Measurements from ENCODE around the gene FOXA3. TPM values are rescaled to one million over a fixed set of nuclear protein-coding genes. Genes with fewer than 3 reads are reported as not detected.
A peak's percentile ranks its signal among the peaks of the same experiment; 100 is the strongest.

FOXA3 gene
- total RNA-seq, 1 donor from 2014 or later, result 0.23 TPM

DNA sequence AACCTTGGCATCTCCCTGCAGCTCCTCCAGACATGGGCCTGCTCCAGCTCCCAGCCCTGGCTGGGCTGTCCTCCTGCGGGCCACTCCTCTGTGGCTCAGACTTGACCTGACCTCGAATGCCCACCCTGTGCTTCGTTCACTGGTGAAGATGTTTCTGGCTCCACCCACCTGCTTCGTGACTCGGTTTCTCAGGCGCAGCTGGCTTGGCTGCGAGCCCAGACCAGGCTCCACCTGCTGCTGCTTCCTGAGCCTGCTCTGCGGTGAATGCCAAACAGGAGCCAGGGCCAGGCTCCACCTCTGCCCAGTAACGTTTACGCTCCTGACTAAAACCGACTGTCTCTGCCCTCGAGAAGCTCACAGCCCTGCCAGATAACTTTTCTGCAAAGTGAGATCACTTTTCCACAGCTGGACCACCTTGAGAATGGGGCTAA lies 40.1 kb upstream of the FOXA3 start:
- H3K36me3 Mint-ChIP-seq (ENCODE audit: low read depth), result peaks cover 53% of the 10 kb centered on the region
- H3K4me3 Mint-ChIP-seq, result no peak overlapping the region
- H3K27ac Mint-ChIP-seq, result no peak overlapping the region
- H3K4me1 Mint-ChIP-seq, result no peaks in the 10 kb centered on the region
- intact Hi-C loops (cut with micrococcal nuclease), result no loop called here
- H3K27me3 Mint-ChIP-seq, result no peaks in the 10 kb centered on the region
- H3K9me3 Mint-ChIP-seq, result no peaks in the 10 kb centered on the region
- no peak for DNase-seq

DNA sequence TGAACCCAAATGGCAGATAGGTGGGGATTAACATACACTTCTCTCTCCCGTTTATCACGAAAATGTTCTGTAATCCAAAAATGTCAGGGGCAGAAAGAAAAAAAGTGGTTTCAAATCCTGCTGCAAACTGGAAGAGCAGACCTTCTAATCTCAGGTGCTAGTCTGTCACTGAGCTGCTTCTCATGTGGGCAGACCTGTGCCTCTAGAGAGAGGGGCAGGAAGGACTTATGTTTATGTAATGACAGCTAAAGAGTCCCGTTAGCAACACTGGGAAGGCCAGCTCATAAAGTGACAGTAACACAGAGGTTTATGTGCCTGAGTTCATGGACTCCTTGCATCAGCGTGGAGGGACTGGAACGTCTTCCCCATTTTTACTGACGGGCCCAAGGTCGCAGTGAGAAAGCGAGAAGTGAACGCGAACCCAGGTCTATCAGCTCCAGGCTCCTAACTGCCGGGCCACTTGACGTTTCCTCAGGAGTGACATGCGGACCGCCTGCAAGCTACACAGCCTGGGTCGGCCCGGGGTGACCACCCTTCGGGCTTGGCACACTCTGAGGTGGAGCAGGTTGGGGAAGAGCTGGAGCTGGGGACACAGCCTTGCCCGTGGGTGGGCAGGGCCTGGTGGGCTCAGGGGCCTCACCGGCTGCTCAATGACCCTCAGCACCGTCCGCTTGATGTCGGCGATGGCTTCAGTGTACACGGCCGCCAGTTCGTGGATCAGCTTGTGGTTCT lies 39.4 kb upstream of the FOXA3 start:
- H3K4me1 Mint-ChIP-seq, result no peaks in the 10 kb centered on the region
- no peak overlapping the region for H3K4me3 Mint-ChIP-seq
- peaks cover 58% of the 10 kb centered on the region for H3K36me3 Mint-ChIP-seq (ENCODE audit: low read depth)
- intact Hi-C loops (cut with micrococcal nuclease), result no loop called here
- H3K27me3 Mint-ChIP-seq, result no peaks in the 10 kb centered on the region
- H3K9me3 Mint-ChIP-seq, result no peaks in the 10 kb centered on the region
- no peak overlapping the region for H3K27ac Mint-ChIP-seq
- DNase-seq, result no peak

GRCh38 chr19:45825263-45825605 lies 38.9 kb upstream of the FOXA3 start:
- no peaks in the 10 kb centered on the region for H3K4me1 Mint-ChIP-seq
- DNase-seq, result no peak
- peaks cover 57% of the 10 kb centered on the region for H3K36me3 Mint-ChIP-seq (ENCODE audit: low read depth)
- no peak overlapping the region for H3K4me3 Mint-ChIP-seq
- H3K27me3 Mint-ChIP-seq, result no peaks in the 10 kb centered on the region
- H3K27ac Mint-ChIP-seq, result no peak overlapping the region
- H3K9me3 Mint-ChIP-seq, result no peaks in the 10 kb centered on the region
- intact Hi-C loops (cut with micrococcal nuclease), result no loop called here

DNA sequence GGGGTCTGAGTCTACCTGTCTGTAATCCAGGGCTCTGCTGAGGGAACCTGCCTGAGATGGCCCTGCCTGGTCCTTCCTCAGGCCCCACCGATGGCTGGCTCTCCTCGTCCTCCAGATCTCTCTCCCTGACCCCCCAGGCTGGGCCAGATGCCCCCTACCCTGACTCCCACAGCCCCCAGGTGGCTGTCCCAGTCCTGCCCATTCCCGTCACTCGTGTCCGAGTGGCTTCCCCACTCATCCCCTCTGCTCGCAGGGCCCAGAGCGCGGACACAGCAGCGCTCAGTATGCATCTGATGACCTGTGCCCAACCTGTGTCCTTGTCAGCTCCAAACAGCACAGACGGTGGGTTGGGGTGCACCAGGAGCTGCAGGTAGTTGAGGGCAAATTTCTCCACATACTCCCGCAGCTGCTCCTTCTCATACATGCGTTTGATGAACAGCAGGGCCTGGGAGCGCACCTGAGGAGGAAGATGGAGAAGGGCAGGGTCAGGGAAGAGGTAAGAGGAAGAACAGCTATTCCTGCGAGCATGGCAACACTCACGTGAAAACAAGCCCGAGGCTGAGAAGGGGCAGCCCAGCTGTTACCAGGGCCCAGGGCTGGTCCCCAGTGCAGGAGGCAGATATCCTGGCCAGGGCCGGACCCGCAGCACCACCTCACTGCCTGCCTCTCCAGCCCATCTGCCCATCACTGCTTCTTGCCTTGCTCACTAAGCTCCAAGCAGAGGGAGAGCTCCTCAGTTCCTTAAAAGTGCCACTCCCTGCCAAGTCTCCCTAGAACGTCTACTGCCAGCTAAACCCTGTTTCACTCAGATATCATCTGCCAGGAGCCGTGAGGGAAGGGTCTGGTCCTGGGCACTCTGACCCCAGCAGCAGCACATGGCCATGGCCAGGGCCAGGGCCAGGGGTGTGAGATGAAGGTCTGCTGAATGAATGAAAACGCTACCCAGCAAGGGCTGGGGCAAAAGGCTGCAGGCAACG lies 37.9 kb upstream of the FOXA3 start:
- no peak overlapping the region for H3K27ac Mint-ChIP-seq
- H3K27me3 Mint-ChIP-seq, result no peaks in the 10 kb centered on the region
- H3K9me3 Mint-ChIP-seq, result no peaks in the 10 kb centered on the region
- peaks cover 62% of the 10 kb centered on the region for H3K36me3 Mint-ChIP-seq (ENCODE audit: low read depth)
- H3K4me3 Mint-ChIP-seq, result no peak overlapping the region
- no peaks in the 10 kb centered on the region for H3K4me1 Mint-ChIP-seq
- intact Hi-C loops (cut with micrococcal nuclease), result no loop called here
- no peak for DNase-seq

GRCh38 chr19:45826934-45827333 lies 37.2 kb upstream of the FOXA3 start:
- no peaks in the 10 kb centered on the region for H3K9me3 Mint-ChIP-seq
- no peak for DNase-seq
- intact Hi-C loops (cut with micrococcal nuclease), result no loop called here
- H3K27ac Mint-ChIP-seq, result no peak overlapping the region
- no peaks in the 10 kb centered on the region for H3K27me3 Mint-ChIP-seq
- H3K4me3 Mint-ChIP-seq, result no peak overlapping the region
- no peaks in the 10 kb centered on the region for H3K4me1 Mint-ChIP-seq
- H3K36me3 Mint-ChIP-seq (ENCODE audit: low read depth), result peaks cover 63% of the 10 kb centered on the region

DNA sequence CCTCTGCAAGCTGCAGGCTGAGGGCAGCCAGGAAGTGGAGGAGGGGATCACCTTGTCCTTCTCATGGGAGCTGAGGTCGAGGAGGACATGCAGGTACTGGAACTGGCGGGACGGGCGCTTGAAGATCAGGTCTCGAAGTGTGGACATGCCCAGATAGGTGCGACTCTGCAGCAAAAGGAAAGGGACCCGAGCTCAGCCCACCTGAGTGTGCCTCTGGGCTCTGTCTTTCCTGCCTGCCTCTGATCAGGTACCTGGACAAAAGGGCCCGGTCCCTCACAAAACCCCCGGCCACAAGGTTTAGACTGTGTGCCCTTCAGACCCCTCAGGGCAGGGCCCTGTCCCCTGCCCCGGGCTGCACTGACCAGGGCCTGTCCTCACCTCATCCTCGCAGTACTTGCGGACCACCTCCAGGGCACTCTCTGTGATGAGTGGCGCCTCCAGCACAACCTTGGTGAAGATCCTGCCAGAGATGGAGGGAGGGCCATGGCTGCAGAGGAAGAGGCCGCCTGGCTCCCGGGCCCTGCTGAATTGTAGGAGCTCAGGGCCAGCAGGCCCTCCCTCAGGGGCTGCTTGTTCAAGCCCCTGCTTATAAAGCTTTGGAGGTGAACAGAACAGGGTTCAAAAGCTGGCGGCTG lies 36.5 kb upstream of the FOXA3 start:
- intact Hi-C loops (cut with micrococcal nuclease), result no loop called here
- H3K27me3 Mint-ChIP-seq, result no peaks in the 10 kb centered on the region
- H3K9me3 Mint-ChIP-seq, result no peaks in the 10 kb centered on the region
- DNase-seq, result no peak
- no peak overlapping the region for H3K4me3 Mint-ChIP-seq
- no peaks in the 10 kb centered on the region for H3K4me1 Mint-ChIP-seq
- no peak overlapping the region for H3K27ac Mint-ChIP-seq
- H3K36me3 Mint-ChIP-seq (ENCODE audit: low read depth), result peaks cover 67% of the 10 kb centered on the region

GRCh38 chr19:45828523-45828922 lies 35.6 kb upstream of the FOXA3 start:
- DNase-seq, result no peak
- no peak overlapping the region for H3K4me3 Mint-ChIP-seq
- no peaks in the 10 kb centered on the region for H3K4me1 Mint-ChIP-seq
- no peak overlapping the region for H3K27ac Mint-ChIP-seq
- no peaks in the 10 kb centered on the region for H3K27me3 Mint-ChIP-seq
- H3K36me3 Mint-ChIP-seq (ENCODE audit: low read depth), result peaks cover 64% of the 10 kb centered on the region
- intact Hi-C loops (cut with micrococcal nuclease), result no loop called here
- no peaks in the 10 kb centered on the region for H3K9me3 Mint-ChIP-seq

GRCh38 chr19:45828945-45829344 lies 35.2 kb upstream of the FOXA3 start:
- intact Hi-C loops (cut with micrococcal nuclease), result no loop called here
- no peaks in the 10 kb centered on the region for H3K4me1 Mint-ChIP-seq
- no peaks in the 10 kb centered on the region for H3K27me3 Mint-ChIP-seq
- H3K9me3 Mint-ChIP-seq, result no peaks in the 10 kb centered on the region
- H3K4me3 Mint-ChIP-seq, result no peak overlapping the region
- no peak for DNase-seq
- H3K36me3 Mint-ChIP-seq (ENCODE audit: low read depth), result peaks cover 66% of the 10 kb centered on the region
- H3K27ac Mint-ChIP-seq, result no peak overlapping the region

DNA sequence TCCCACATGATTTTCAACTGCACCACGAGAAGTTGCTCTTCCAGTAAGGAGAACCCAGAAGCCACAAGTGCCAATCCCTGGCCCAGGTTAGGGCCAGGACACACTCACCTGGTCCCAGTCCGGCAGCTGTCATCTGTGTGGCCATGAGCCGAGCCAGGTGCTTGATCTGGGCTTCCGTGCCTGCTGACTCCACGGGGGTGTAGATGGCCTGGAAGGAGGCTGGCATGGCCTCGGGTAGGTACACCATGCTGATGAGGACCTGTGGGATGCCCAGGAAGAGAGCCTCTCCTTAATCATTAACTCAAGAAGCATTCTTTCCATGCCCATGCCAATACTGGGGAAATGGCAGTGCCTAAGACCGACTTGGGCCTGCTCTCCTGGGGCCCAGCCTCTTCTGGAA lies 29.2 kb upstream of the FOXA3 start:
- no peak for DNase-seq
- intact Hi-C loops (cut with micrococcal nuclease), result no loop called here
- no peaks in the 10 kb centered on the region for H3K27me3 Mint-ChIP-seq
- H3K27ac Mint-ChIP-seq, result no peak overlapping the region
- H3K4me3 Mint-ChIP-seq, result no peak overlapping the region
- H3K36me3 Mint-ChIP-seq (ENCODE audit: low read depth), result peaks cover 73% of the 10 kb centered on the region
- H3K4me1 Mint-ChIP-seq, result no peaks in the 10 kb centered on the region
- H3K9me3 Mint-ChIP-seq, result no peaks in the 10 kb centered on the region

GRCh38 chr19:45842198-45842597 lies 21.9 kb upstream of the FOXA3 start:
- H3K9me3 Mint-ChIP-seq, result no peaks in the 10 kb centered on the region
- intact Hi-C loops (cut with micrococcal nuclease), result no loop called here
- DNase-seq, result no peak
- H3K4me1 Mint-ChIP-seq, result no peaks in the 10 kb centered on the region
- no peaks in the 10 kb centered on the region for H3K27me3 Mint-ChIP-seq
- peaks cover 74% of the 10 kb centered on the region for H3K36me3 Mint-ChIP-seq (ENCODE audit: low read depth)
- H3K4me3 Mint-ChIP-seq, result no peak overlapping the region
- no peak overlapping the region for H3K27ac Mint-ChIP-seq

GRCh38 chr19:45847663-45848062 lies 16.5 kb upstream of the FOXA3 start:
- no peak overlapping the region for H3K4me3 Mint-ChIP-seq
- no peaks in the 10 kb centered on the region for H3K4me1 Mint-ChIP-seq
- intact Hi-C loops (cut with micrococcal nuclease), result no loop called here
- H3K27ac Mint-ChIP-seq, result no peak overlapping the region
- no peaks in the 10 kb centered on the region for H3K27me3 Mint-ChIP-seq
- peaks cover 66% of the 10 kb centered on the region for H3K36me3 Mint-ChIP-seq (ENCODE audit: low read depth)
- no peak for DNase-seq
- H3K9me3 Mint-ChIP-seq, result no peaks in the 10 kb centered on the region

GRCh38 chr19:45848922-45849321 lies 15.2 kb upstream of the FOXA3 start:
- H3K36me3 Mint-ChIP-seq (ENCODE audit: low read depth), result peaks cover 64% of the 10 kb centered on the region
- intact Hi-C loops (cut with micrococcal nuclease), result no loop called here
- no peaks in the 10 kb centered on the region for H3K27me3 Mint-ChIP-seq
- H3K4me1 Mint-ChIP-seq, result no peaks in the 10 kb centered on the region
- H3K27ac Mint-ChIP-seq, result no peak overlapping the region
- no peak for DNase-seq
- no peaks in the 10 kb centered on the region for H3K9me3 Mint-ChIP-seq
- no peak overlapping the region for H3K4me3 Mint-ChIP-seq

- no peak overlapping the region for H3K4me3 Mint-ChIP-seq
These were observed 11.9 kb upstream of the FOXA3 start for GRCh38 chr19:45852145-45852750.

GRCh38 chr19:45852983-45853382 lies 11.1 kb upstream of the FOXA3 start:
- Mint-ChIP-seq H3K27ac (no peak overlapping the region), H3K27me3 (no peaks in the 10 kb centered on the region), H3K4me3 (no peak overlapping the region), H3K9me3 (no peaks in the 10 kb centered on the region), H3K4me1 (no peaks in the 10 kb centered on the region), H3K36me3 (ENCODE audit: low read depth) (peaks cover 46% of the 10 kb centered on the region)
- DNase-seq, result no peak
- intact Hi-C loops (cut with micrococcal nuclease), result no loop called here

More at GRCh38 chr19:45852145-45852750, 11.9 kb upstream of the FOXA3 start:
- DNase-seq, result no peak
- no peaks in the 10 kb centered on the region for H3K9me3 Mint-ChIP-seq
- no peaks in the 10 kb centered on the region for H3K4me1 Mint-ChIP-seq
- H3K36me3 Mint-ChIP-seq (ENCODE audit: low read depth), result peaks cover 53% of the 10 kb centered on the region
- no peaks in the 10 kb centered on the region for H3K27me3 Mint-ChIP-seq
- intact Hi-C loops (cut with micrococcal nuclease), result no loop called here
- H3K27ac Mint-ChIP-seq, result peak overlapping the region; percentile 1

All from activated CD4-positive, alpha-beta T cell treated with anti-CD3 and anti-CD28 coated beads, Interleukin-2, amount 10 ng/mL, durations not matched to agents 24 days and 14 days (primary cell).